Heart left ventricle (tissue), 16 donors: ENCODE data around the gene SYNPO2. TPM values are rescaled to one million over a fixed set of nuclear protein-coding genes. Genes with fewer than 3 reads are reported as not detected.
A peak's percentile ranks its signal among the peaks of the same experiment; 100 is the strongest.

ENCODE experiments used
- ATAC-seq, 4 donors: fragments of 200-7000 bp; cut with Tn5 transposase; one replicate each; pipeline ENCODE4 v1.9.1; 2020 to 2022; ENCODE audit warnings: moderate library complexity in 4 of 4, mild to moderate bottlenecking in 3 of 4, moderate number of reproducible peaks in 1 of 4
- DNase-seq, 5 donors: peaks; one replicate each; pipeline ENCODE4 v3.0.0-alpha.2; 2020
- H3K27ac ChIP-seq, 12 donors: fragments of 200-600 bp; sonication (generic) in 4 of 12; one replicate each; pipeline versions ENCODE4 v1.5.0 to v1.8.0; 2016 to 2022; ENCODE audit warnings: mild to moderate bottlenecking in 2 of 12
- H3K27me3 ChIP-seq, 9 donors: fragments of 200-600 bp; sonication (generic) in 2 of 9; one replicate each; pipeline versions ENCODE4 v1.5.1 to v1.8.0; 2016 to 2022; ENCODE audit warnings: mild to moderate bottlenecking in 3 of 9
- H3K36me3 ChIP-seq, 9 donors: fragments of 200-600 bp; sonication (generic) in 2 of 9; one replicate each; pipeline versions ENCODE4 v1.5.0 to v1.8.0; 2018 to 2022; ENCODE audit warnings: mild to moderate bottlenecking in 2 of 9
- H3K4me1 ChIP-seq, 12 donors: fragments of 200-600 bp; sonication (generic) in 4 of 12; one replicate each; pipeline versions ENCODE4 v1.5.0 to v1.8.0; 2016 to 2022; ENCODE audit warnings: mild to moderate bottlenecking in 3 of 12
- H3K4me3 ChIP-seq, 12 donors: fragments of 200-600 bp; sonication (generic) in 4 of 12; one replicate each; pipeline versions ENCODE4 v1.5.0 to v1.8.0; 2017 to 2022; ENCODE audit warnings: mild to moderate bottlenecking in 9 of 12, moderate library complexity in 4 of 12
- H3K9me3 ChIP-seq, 12 donors: fragments of 200-600 bp; sonication (generic) in 4 of 12; one replicate each; pipeline versions ENCODE4 v1.5.0 to v1.8.0; 2016 to 2022; ENCODE audit warnings: mild to moderate bottlenecking in 1 of 12
- POLR2A ChIP-seq, 2 donors: fragments of 450-650 bp; IDR thresholded peaks; one replicate each; pipeline ENCODE4 v1.6.1; 2017; ENCODE audit warnings: antibody characterized with exemption in 2 of 2, mild to moderate bottlenecking in 2 of 2, moderate library complexity in 2 of 2
- WGBS, 4 donors: extraction: QIAGEN DNeasy Blood & Tissue Kit in 2 of 4; methylation state at CpG; one replicate each; pipeline versions ENCODE4 v1.1.5 to v1.1.7; 2013 to 2018; 5-methylcytosine and 5-hydroxymethylcytosine counted together
- intact Hi-C, 10 donors: fragments of 100-400 bp; cut with DNase I; formaldehyde crosslinking; loops; one replicate each; pipeline versions ENCODE4 v1.11.1 to v1.14.2; 2022
- polyA plus RNA-seq, 2 donors: library from polyadenylated mRNA; stranded (reverse); fragments of 200-250 nt; gene quantifications; one replicate each; pipeline ENCODE4 v1.2.3, GENCODE V29; 2013
- total RNA-seq, 9 donors: library from RNA; depleted of rRNA in 2 of 9; stranded (reverse); fragments of >200 nt in 2 of 9; fragmentation: NEBNext Ultra II Directional in 3 of 9; extraction: Animal tissue kit (Norgen Biotek cat#: 25700) in 3 of 9; gene quantifications; one replicate each; pipeline versions ENCODE4 v1.1.0 to v1.2.4, GENCODE V29; 2016 to 2023
- TF ChIP-seq, protein P1 (sequence below), 12 donors: fragments of 200-600 bp; sonication (generic) in 4 of 12; IDR thresholded peaks; one replicate each; pipeline versions ENCODE4 v1.5.0 to v1.8.0; 2018 to 2022; ENCODE audit warnings: antibody characterized with exemption in 12 of 12, mild to moderate bottlenecking in 5 of 12
- donor health status: ischemic (EF 13 %, LVEDD 7.1; RV severe dilation, severe dysfunction).
- donor health status: healthy with polysubstance abuse.
- donor health status: DM: no; HTN: yes; CAD: no.
- donor health status: DM: no; HTN: no; CAD: no.
- donor health status: ischemic (EF 25% LVEDD 6.9; RV normal size, moderate dysfunction).
- donor health status: ischemic (EF 25% LVEDD 5.7; RV mildly dilated, moderate dysfunction).
- donor health status: healthy.
- donor health status: DM: yes; HTN: yes; CAD: no.
- donor health status: ischemic (EF 35%, LVEDD 5.7; RV mildly dilated, moderate dysfunction).
- donor health status: nonischemic (EF 11% LVEDD 7.7; RV severe dilation, severe dysfunction).
- donor health status: DM: yes; HTN: yes; CAD: no.
- donor health status: PGD.
- donor health status: ischemic (EF 29% LVEDD 5.4; RV normal size, mild dysfunction).
- donor health status: nonischemic (EF 23%, LVEDD 6.1; RV moderate dilation, normal function).

The SYNPO2 gene
- total and polyA plus RNA-seq, 11 donors: 31.2 to 290 (median 231) TPM

DNA sequence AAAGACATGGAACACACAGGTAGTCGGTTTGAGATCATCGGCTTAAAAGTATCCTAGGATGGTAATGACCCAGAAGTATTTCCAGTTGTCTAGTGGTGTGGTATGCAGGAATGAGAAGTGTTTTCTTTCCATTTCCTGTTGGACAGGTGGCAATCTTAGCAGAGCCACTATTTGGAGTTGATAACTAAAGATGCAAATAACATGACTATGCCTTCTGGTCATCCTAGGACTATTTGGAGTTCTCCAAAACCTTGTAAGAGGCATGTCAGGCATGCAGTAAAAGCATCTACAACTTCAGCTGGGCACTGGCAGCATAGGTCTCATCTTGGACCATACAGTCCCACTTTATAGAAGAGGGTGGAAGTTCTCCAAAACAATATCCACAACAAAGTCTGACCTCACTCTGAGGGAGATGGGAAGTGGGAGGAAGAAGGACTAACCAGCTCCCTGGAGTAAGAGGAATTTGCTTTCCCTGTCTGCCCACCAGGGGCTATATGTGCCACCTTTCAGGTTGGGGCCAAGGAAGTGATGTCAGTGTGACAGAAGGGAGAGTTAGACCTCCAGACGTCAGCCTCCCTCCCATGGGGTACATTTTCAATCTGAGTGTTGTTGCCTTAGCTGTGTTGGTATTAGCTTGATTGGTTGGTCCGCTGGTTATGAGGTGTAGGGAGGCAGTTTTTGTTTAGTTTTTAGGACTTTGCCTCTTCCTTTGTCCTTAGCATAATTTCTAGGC lies 145.8 kb downstream of the SYNPO2 start:
- H3K27ac ChIP-seq: peak overlapping the region in 9 of 12 donors; percentile 16 to 91 (median 50)
- H3K36me3 ChIP-seq: peaks cover 0 to 57% (median 25%) of the 10 kb centered on the region in 9 donors
- TF ChIP-seq, protein P1, sequence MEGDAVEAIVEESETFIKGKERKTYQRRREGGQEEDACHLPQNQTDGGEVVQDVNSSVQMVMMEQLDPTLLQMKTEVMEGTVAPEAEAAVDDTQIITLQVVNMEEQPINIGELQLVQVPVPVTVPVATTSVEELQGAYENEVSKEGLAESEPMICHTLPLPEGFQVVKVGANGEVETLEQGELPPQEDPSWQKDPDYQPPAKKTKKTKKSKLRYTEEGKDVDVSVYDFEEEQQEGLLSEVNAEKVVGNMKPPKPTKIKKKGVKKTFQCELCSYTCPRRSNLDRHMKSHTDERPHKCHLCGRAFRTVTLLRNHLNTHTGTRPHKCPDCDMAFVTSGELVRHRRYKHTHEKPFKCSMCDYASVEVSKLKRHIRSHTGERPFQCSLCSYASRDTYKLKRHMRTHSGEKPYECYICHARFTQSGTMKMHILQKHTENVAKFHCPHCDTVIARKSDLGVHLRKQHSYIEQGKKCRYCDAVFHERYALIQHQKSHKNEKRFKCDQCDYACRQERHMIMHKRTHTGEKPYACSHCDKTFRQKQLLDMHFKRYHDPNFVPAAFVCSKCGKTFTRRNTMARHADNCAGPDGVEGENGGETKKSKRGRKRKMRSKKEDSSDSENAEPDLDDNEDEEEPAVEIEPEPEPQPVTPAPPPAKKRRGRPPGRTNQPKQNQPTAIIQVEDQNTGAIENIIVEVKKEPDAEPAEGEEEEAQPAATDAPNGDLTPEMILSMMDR (IDR thresholded peaks at IDR 0.05): no peak
- no peak for TF ChIP-seq POLR2A (IDR thresholded peaks at IDR 0.05)
- peaks cover 0 to 59% (median 34%) of the 10 kb centered on the region in 12 donors for H3K4me1 ChIP-seq
- intact Hi-C loops: loop anchor here in 7 of 10 donors (5.0 to 10.0 kb wide), 5 partner anchors 37 to 280 kb away; no protein-coding TSS in a partner anchor
- no peaks in the 10 kb centered on the region for H3K27me3 ChIP-seq
- H3K4me3 ChIP-seq: no peak overlapping the region
- ATAC-seq: peak in 1 of 4 donors; percentile 9
- 59 to 77% (median 74%) methylated on average over 4 of the region's 4 CpGs for WGBS, 4 donors
- H3K9me3 ChIP-seq: no peaks in the 10 kb centered on the region
- DNase-seq: no peak

DNA sequence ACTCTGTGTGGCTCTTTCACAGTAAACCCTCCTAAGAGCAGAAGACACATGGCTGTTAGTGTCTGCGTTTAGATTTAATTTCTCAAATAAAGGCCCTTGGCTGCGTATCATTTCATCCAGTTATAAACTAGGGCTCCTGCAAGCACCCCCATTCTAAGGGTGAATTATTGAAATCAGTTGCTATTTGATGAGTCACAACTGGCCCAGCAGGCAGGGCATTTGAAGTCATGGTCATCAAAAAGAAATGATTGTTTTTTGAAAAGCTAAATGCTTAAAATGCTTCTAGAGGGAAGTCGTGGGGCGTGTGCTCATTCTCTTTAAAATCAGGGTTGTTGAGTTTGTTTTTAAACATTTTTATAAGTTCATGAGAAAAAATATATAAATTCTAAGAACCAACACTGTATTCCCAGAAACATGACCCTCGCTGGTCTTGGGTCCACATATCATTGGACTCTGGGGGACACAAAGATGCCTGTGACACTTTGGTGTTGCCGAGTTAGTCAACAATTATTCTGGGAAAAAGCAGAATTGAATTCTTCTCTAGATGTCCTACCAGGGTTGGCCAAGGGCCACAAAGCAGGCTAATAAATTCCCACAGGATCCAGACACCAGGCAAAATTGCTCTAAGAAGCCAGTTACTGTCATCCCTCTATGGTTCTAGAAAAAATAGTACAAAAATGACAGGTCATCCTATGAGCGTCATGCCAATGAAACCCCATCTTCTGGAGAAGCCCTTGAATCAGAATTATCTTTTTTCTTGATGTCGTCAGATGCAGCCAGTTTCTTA lies 147.5 kb downstream of the SYNPO2 start:
- Histone ChIP-seq H3K9me3 (no peaks in the 10 kb centered on the region), H3K36me3 (peaks cover 0 to 40% (median 12%) of the 10 kb centered on the region in 9 donors), H3K4me3 (no peak overlapping the region), H3K27me3 (no peaks in the 10 kb centered on the region), H3K27ac (peak overlapping the region in 11 of 12 donors; percentile 9 to 91 (median 51)), H3K4me1 (peaks cover 0 to 70% (median 47%) of the 10 kb centered on the region in 12 donors)
- 75 to 85% (median 79%) methylated on average over 8 of the region's 8 CpGs for WGBS, 4 donors
- ATAC-seq: peak in 1 of 4 donors; percentile 9
- TF ChIP-seq, protein P1 (IDR thresholded peaks at IDR 0.05): no peak
- no peak for TF ChIP-seq POLR2A (IDR thresholded peaks at IDR 0.05)
- intact Hi-C loops: loop anchor here in 4 of 10 donors (5.0 to 10.0 kb wide), 3 partner anchors 54 to 281 kb away; no protein-coding TSS in a partner anchor
- DNase-seq: peak in 2 of 5 donors; percentile 46 to 53

DNA sequence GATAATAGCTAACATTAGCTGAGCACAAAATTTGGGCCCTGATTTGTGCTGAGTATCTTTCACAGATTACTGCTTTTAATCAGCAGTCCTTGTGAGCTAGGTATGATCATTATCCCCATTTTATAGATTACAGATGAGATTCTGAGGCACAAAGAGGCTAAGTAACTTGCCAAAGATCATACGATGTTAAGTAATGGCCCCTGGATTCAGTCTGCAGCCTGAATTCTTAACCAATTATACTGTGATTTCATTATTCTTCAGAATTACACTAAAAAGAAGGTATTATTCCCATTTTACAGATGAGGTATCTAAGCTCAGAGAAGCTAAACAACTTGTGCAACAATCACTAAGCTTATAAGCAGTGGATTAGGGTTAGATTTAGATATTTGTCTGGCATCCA lies 149.1 kb downstream of the SYNPO2 start:
- Histone ChIP-seq H3K27ac (peak overlapping the region in 9 of 12 donors; percentile 25 to 91 (median 35)), H3K9me3 (no peaks in the 10 kb centered on the region), H3K27me3 (no peaks in the 10 kb centered on the region), H3K4me1 (peaks cover 0 to 84% (median 58%) of the 10 kb centered on the region in 12 donors), H3K36me3 (peaks cover 0 to 25% (median 0%) of the 10 kb centered on the region in 9 donors), H3K4me3 (no peak overlapping the region)
- no peak for ATAC-seq
- DNase-seq: no peak
- intact Hi-C loops: loop anchor here in 4 of 10 donors (5.0 to 10.0 kb wide), 3 partner anchors 55 to 283 kb away; no protein-coding TSS in a partner anchor
- TF ChIP-seq, protein P1 (IDR thresholded peaks at IDR 0.05): no peak
- no peak for TF ChIP-seq POLR2A (IDR thresholded peaks at IDR 0.05)
- WGBS, 4 donors: 78 to 85% (median 83%) methylated on average over 1 of the region's 1 CpG
